Inferior parietal cortex (tissue), 1 donor: ENCODE measurements around the gene ATP8B4.
"Not testable (repeated sequence)": the region's sequence is repeated elsewhere in the genome, so short reads cannot be mapped to it uniquely, and the experiment has no call there.

Experiments
- DNase-seq: peaks from one replicate; pipeline ENCODE4 v3.0.0-alpha.2; 2016; ENCODE audit errors: extremely low spot score

Gene ATP8B4

DNA sequence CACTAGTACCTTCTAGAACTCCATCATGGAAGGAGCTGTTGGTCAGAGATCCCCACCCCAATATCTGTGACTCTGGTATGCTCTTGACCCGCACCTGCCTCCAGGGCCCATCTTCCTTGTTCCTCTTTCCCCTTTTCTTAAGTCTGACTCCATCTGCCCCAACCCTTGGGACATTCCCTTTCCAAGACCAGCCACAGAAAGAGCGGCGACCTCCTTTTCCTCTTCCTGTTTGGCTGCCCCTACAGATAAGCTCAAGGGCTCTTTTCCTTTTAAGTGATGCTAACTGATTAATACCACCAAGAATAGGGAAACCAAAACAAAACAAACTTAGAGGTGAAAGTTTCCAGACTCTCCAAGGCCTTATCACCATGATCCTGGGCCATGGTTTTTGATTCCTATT lies 21.9 kb upstream of the ATP8B4 start:
- DNase-seq, result no peak

GRCh38 chr15:50140098-50140497 lies 21.1 kb upstream of the ATP8B4 start:
- DNase-seq, result no peak

- no peak for DNase-seq
These were observed 19.4 kb upstream of the ATP8B4 start for GRCh38 chr15:50138391-50138790.

GRCh38 chr15:50137893-50138292 lies 18.9 kb upstream of the ATP8B4 start:
- DNase-seq, result no peak

DNA sequence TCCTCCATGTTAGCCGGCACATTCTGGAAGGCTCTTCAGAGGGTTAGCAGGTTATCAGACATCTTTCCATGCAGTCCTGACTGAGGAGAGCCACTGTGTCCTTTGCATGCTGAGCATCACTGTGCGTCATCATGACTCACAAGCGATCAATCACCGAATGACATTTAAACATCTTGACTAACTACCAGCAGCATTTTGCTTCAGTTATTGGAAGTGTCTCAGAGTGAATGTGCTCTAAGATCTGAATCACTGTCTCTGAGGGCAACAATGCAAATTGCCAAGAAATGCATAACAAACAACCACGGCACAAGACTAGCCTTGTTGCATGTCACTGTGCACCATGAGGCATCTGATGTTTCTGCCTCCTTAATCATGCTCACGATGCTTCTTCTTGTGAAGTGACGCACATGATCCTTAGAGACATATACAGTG lies 18.3 kb upstream of the ATP8B4 start:
- DNase-seq, result no peak

DNA sequence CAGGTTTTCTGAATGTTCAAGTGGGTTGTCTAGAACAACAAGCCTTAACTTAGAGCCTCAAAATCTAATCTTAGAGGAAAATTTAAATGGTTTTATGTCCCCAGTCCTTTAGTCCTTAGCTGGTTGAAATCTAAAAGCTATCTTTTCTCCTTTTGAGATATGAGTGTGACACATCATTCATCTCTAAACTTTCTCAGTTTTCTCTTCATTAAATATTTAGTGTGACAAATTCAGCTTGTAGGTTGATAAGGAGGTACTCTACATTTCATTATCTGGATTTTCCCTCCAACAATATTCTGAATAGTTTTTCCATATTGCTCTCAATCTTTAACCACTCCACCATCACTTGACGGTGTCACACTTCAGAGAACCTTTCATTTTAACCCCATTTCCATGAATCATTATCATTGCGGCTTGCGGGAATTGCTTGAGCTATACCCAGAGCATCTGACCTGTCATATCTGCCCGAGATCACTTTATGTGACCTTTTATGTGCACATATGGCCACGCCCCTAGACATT lies 16.1 kb upstream of the ATP8B4 start:
- no peak for DNase-seq

- DNase-seq, result peak; percentile 49
These were observed 15.5 kb upstream of the ATP8B4 start for GRCh38 chr15:50134524-50135024.

DNA sequence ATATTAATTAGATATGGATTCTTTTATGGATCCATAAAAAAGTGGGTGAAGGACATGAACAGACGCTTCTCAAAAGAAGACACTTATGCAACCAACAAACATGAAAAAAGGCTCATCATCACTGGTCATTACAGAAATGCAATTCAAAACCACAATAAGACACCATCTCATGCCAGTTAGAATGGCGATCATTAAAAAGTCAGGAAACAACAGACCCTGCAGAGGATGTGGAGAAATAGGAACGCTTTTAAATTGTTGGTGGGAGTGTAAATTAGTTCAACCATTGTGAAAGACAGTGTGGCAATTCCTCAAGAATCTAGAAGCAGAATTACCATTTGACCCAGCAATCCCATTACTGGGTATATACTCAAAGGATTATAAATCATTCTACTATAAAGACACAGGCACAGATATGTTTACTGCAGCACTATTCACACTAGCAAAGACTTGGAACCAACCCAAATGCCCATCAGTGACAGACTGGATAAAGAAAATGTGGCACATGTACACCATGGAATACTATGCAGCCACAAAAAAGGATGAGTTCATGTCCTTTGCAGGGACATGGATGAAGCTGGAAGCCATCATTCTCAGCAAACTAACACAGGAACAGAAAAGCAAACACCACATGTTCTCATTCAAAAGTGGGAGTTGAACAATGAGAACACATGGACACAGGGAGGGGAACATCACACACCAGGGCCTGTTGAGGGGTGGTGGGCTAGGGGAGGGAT lies 13.4 kb upstream of the ATP8B4 start:
- DNase-seq, result not testable (repeated sequence)

GRCh38 chr15:50131617-50132016 lies 12.6 kb upstream of the ATP8B4 start:
- no peak for DNase-seq

- DNase-seq, result no peak
These were observed 9.2 kb upstream of the ATP8B4 start for GRCh38 chr15:50128266-50128665.

DNA sequence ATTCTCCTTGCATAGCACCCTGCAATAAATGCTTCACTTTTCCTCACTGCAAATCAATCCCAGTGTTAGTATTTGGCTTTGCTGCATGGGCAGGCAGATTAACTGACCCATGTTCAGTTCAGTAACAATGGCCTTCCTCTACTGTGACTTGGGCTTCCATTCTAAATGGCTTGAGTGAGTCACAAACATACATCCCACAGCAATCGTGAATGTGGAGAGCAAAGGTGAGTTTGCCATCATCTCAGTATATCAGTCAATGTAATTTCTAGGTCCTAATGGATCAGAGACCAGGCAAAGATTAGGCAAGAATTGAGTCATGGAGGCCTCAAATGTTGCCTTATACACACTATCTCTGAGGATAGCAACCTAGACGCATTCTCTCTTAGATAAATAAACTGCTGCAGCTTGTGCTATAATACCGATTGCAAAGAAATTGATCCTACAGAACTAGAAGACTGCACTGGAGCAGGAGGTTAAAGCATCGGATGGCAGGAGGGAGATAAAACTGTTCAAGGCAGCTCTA lies 8.3 kb upstream of the ATP8B4 start:
- no peak for DNase-seq

- no peak for DNase-seq
These were observed 7.0 kb upstream of the ATP8B4 start for GRCh38 chr15:50126072-50126471.

- DNase-seq, result no peak
These were observed 5.6 kb upstream of the ATP8B4 start for GRCh38 chr15:50124631-50125030.

DNA sequence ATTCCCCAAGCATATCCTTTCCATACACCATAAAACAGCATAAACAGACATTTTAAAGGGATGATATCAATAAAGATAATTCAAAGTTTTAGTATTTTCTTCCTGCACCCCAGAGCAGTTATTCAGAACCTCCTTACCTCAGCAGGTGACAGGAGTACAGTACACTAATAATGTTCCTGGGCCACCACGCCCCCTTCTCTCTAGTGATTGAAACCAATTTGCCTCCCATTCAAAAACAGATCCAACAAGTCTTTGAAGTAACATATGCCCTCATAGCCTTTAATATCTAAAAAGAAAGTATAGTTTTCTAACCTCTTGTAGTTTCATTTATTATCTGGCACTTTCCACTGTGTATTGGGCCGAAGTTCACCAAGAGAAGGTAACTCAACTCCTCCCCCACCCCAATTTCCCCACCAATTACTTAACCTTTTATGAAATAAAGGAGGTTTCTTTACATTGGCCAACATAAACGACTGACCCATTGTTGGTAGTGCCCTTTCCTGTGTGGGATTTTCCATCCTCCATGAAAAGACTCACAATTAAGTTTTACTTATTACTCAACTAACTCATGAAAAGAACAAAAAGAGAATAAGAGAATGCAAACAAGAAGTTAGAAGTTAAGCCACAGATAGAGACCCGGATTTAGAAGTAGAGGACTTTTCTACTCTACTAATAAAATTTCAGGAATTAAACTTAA lies 5.0 kb upstream of the ATP8B4 start:
- DNase-seq, result no peak

GRCh38 chr15:50120729-50121128 lies 1.7 kb upstream of the ATP8B4 start:
- no peak for DNase-seq

- DNase-seq, result no peak
These were observed 1.5 kb downstream of the ATP8B4 start for GRCh38 chr15:50117431-50118027.

DNA sequence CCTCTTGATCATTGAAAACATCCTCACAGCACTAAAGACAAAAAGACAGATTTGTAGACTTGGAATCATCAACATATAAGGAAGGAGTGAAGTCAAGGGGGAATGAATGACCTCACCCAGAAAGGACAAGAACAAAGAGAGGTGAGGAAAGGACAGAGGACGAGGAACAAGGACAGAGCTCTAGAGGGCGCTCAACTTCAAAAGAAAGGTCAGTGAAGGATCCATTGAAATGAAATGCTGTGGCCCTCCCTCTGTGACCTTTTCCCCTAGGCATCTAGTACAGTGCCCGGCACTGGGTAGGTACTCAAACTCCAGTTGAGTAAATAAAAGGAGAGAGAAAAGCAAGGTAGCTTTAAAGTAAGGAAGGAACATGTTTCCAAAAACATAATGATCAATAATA lies 2.6 kb downstream of the ATP8B4 start:
- no peak for DNase-seq

DNA sequence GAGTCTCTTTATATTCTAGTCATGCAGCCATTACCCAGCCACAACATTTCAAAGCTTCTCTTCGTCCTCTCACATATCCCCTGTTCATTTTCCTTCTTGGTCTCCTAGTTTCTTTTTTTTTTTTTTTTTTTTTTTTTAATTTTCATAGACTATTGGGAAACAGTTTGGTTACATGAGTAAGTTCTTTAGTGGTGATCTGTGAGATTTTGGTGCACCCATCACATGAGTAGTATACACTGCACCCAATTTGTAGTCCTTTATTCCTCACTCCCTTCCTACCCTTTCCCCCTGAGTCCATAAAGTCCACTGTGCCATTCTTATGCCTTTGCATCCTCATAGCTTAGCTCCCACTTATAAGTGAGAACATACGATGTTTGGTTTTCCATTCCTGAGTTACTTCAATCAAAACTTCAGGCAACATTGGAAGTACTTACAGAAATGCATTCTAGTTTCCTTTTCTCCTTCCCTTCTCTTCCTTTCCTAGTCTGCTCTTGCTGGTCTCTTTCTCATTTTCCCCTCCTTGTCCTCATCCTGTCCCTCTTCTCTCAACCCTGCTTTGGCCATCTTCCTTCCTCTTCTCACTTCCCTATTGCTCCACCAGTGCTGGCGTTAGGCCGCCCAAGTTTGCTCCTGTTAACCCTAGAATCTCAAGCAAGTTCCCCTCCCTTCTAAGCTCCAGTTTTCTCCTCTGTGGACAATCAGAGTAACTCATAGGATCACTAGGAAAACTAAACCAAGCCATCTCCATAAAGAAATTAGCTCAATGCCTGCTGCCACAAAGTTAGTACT lies 4.8 kb downstream of the ATP8B4 start:
- DNase-seq, result no peak

- no peak for DNase-seq
These were observed 5.9 kb downstream of the ATP8B4 start for GRCh38 chr15:50113187-50113505.

GRCh38 chr15:50112488-50113186 lies 6.4 kb downstream of the ATP8B4 start:
- DNase-seq, result no peak

DNA sequence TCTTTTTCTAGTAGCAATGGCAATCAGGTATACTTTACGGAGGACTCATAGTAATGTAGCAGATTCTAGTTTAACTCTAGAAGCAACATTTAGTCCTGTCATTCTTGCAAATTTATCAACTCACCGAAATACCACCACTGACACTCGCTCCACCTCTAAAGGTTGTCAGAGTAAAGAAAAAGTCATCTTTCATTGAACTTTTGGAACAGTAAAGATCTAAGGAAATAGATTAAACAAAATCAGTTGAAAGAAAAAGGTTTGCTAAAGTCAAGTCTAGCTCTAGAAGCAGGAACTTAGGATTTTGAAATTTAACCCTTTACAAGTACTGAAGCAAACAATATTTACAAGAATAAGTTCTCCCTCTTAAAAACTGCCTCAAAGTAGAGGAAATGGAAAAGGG lies 8.7 kb downstream of the ATP8B4 start:
- DNase-seq, result no peak
